GM12872 (cell line): ENCODE results near the gene HNF1B.

Experiments used
- CTCF ChIP-seq: IDR thresholded peaks from 3 replicates; pipeline ENCODE4 v1.5.1; 2011; ENCODE audit warnings: low read depth, mild to moderate bottlenecking, low read length, moderate library complexity; ENCODE audit not compliant: insufficient read depth

The HNF1B gene

GRCh38 chr17:37742116-37742761 is 2.6 kb downstream of the HNF1B start:
- TF ChIP-seq CTCF: no peak

GRCh38 chr17:37741341-37742115 is 3.3 kb downstream of the HNF1B start:
- no peak for TF ChIP-seq CTCF

GRCh38 chr17:37740915-37741314 is 3.9 kb downstream of the HNF1B start:
- TF ChIP-seq CTCF: no peak

GRCh38 chr17:37737971-37738370 is 6.9 kb downstream of the HNF1B start:
- TF ChIP-seq CTCF: no peak

- TF ChIP-seq CTCF: no peak
Measured at GRCh38 chr17:37737081-37737480, 7.8 kb downstream of the HNF1B start.

GRCh38 chr17:37736428-37736827 is 8.4 kb downstream of the HNF1B start:
- no peak for TF ChIP-seq CTCF

GRCh38 chr17:37735165-37735564 is 9.7 kb downstream of the HNF1B start:
- no peak for TF ChIP-seq CTCF
